Left lung (tissue), 10 donors: ENCODE results near the gene RAX. TPM values are rescaled to one million over a fixed set of nuclear protein-coding genes. Genes with fewer than 3 reads are reported as not detected.

ENCODE experiments used
- ATAC-seq: fragments of 200-7000 bp; cut with Tn5 transposase; one replicate; pipeline ENCODE4 v1.9.1; 2020; ENCODE audit warnings: moderate library complexity
- DNase-seq, 4 donors: peaks; one replicate each; pipeline ENCODE4 v3.0.0-alpha.2; 2013 to 2020
- H3K27ac ChIP-seq, 2 donors: fragments of 200-600 bp; sonication (generic) in 1 of 2; one replicate each; pipeline versions ENCODE4 v1.5.0 to v1.8.0; 2020 to 2021
- H3K27me3 ChIP-seq, 2 donors: fragments of 200-600 bp; sonication (generic) in 1 of 2; one replicate each; pipeline versions ENCODE4 v1.5.0 to v1.8.0; 2020 to 2021
- H3K36me3 ChIP-seq, 2 donors: fragments of 200-600 bp; sonication (generic) in 1 of 2; one replicate each; pipeline versions ENCODE4 v1.5.0 to v1.8.0; 2020 to 2021
- H3K4me1 ChIP-seq, 2 donors: fragments of 200-600 bp; one replicate each; pipeline ENCODE4 v1.8.0; 2021
- H3K4me3 ChIP-seq, 2 donors: fragments of 200-600 bp; sonication (generic) in 1 of 2; one replicate each; pipeline versions ENCODE4 v1.5.0 to v1.8.0; 2020 to 2021; ENCODE audit warnings: mild to moderate bottlenecking in 1 of 2
- H3K9me3 ChIP-seq, 2 donors: fragments of 200-600 bp; sonication (generic) in 1 of 2; one replicate each; pipeline versions ENCODE4 v1.5.0 to v1.8.0; 2020 to 2021
- intact Hi-C, 2 donors: fragments of 100-400 bp; cut with DNase I; formaldehyde crosslinking; loops; one replicate each; pipeline versions ENCODE4 v1.11.2 to v1.14.2; 2022
- polyA plus RNA-seq, 6 donors: library from polyadenylated mRNA; unstranded; fragments of 120-200 nt; gene quantifications; one replicate each; pipeline ENCODE4 v1.2.1, GENCODE V29; 2013; ENCODE audit not compliant: insufficient read length in 6 of 6
- total RNA-seq, 2 donors: library from RNA; stranded (reverse); fragmentation: NEBNext Ultra II Directional; extraction: Animal tissue kit (Norgen Biotek cat#: 25700); gene quantifications; one replicate each; pipeline ENCODE4 v1.2.1, GENCODE V29; 2021
- TF ChIP-seq, protein P1 (sequence below), 2 donors: fragments of 200-600 bp; sonication (generic) in 1 of 2; IDR thresholded peaks; one replicate each; pipeline versions ENCODE4 v1.5.0 to v1.8.0; 2021; ENCODE audit warnings: antibody characterized with exemption in 2 of 2
- donor health status: DM: no; HTN: yes; CAD: no.
- donor health status: DM: no; HTN: no; CAD: no.

Gene RAX
- total and polyA plus RNA-seq, 8 donors = not detected

DNA sequence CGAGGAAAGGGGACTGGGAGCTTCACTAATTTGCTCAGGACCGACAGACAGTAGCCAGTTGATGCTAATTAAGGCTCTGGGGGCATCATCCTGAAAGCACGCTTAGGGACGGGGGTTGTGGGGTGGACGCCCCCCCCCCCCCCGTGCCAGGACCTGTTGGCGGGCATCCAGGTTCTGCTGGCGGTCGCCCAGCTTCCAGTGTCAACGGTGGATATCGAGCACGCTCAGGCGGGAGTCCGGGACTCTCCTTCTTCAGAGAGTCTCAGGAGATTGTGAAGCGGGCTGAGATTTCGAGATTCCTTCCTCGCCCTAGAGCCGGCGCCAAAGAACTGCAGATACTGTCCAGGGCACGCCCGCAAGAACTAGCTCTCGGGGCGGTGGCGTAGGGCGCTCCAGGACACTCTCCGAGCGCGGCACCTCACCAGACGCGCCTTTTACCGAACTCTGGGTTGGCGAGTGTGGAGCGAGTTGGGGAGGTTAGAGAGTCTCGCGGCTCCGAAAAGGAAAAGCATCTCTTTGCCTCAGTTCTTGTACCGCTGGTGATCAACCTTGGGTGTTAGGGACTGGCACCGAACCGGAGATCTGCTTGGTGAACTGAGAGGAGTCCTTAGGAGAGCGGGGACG, 5.6 kb downstream of the RAX start:
- H3K4me3 ChIP-seq = no peak overlapping the region
- peaks cover 95 to 99% of the 10 kb centered on the region in 2 donors for H3K27me3 ChIP-seq
- peaks cover 4 to 33% of the 10 kb centered on the region in 2 donors for H3K4me1 ChIP-seq
- no peaks in the 10 kb centered on the region for H3K36me3 ChIP-seq
- TF ChIP-seq, protein P1, sequence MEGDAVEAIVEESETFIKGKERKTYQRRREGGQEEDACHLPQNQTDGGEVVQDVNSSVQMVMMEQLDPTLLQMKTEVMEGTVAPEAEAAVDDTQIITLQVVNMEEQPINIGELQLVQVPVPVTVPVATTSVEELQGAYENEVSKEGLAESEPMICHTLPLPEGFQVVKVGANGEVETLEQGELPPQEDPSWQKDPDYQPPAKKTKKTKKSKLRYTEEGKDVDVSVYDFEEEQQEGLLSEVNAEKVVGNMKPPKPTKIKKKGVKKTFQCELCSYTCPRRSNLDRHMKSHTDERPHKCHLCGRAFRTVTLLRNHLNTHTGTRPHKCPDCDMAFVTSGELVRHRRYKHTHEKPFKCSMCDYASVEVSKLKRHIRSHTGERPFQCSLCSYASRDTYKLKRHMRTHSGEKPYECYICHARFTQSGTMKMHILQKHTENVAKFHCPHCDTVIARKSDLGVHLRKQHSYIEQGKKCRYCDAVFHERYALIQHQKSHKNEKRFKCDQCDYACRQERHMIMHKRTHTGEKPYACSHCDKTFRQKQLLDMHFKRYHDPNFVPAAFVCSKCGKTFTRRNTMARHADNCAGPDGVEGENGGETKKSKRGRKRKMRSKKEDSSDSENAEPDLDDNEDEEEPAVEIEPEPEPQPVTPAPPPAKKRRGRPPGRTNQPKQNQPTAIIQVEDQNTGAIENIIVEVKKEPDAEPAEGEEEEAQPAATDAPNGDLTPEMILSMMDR (IDR thresholded peaks at IDR 0.05) = no peak
- no peak overlapping the region for H3K27ac ChIP-seq
- intact Hi-C loops = no loop called here
- ATAC-seq = no peak
- H3K9me3 ChIP-seq = no peaks in the 10 kb centered on the region
- no peak for DNase-seq

DNA sequence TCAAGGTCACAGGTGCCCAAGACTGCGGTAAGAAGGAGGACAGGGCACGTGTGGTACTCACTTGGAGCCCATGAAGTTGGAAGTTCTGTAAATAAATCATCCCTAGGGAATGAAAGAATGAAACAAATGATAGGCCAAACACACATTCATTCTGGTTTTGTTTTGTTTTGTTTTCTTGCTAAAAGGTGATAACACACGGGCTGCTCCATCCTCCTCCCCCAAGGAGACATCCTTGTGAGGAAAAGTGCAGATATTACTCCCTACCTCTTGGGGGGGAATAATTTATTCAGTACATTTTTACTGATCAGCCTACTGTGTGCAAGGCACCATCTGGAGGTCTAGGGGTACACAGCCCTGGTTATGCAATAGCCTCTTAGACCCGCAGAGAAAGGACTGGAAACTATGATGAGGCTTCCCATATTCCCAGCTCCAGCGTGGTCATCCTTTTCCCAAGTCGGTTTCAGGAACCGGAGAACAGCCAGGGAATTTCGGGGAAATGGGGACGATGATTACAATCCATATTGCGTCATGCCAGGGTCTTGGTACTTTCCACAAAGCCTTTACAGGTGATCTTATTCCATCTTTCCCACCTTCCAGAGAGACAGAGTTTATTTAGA, 6.3 kb downstream of the RAX start:
- H3K4me3 ChIP-seq = no peak overlapping the region
- TF ChIP-seq, protein P1 (IDR thresholded peaks at IDR 0.05) = no peak
- peaks cover 89 to 98% of the 10 kb centered on the region in 2 donors for H3K27me3 ChIP-seq
- H3K4me1 ChIP-seq = peaks cover 4 to 27% of the 10 kb centered on the region in 2 donors
- intact Hi-C loops = no loop called here
- ATAC-seq = no peak
- H3K36me3 ChIP-seq = no peaks in the 10 kb centered on the region
- no peak for DNase-seq
- H3K9me3 ChIP-seq = no peaks in the 10 kb centered on the region
- H3K27ac ChIP-seq = no peak overlapping the region

DNA sequence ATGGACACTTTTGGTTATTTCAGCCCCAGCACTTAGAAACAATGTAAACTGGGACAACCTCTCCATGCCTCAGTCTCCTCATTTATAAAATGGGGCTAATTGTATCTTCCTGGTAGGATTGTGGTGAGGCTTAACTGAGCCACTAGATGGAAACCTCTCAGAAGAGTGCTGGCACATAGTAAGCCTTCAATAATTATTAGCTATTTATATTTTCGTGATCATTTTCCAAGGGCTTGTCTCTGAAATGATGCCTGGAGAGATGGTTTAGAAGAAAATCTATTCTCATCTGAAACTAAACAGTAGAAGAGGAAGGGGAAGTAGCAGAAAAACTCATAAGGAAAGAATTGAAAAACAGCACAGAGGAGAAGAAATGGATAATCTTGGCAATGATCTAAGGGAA, 6.8 kb downstream of the RAX start:
- peaks cover 4 to 25% of the 10 kb centered on the region in 2 donors for H3K4me1 ChIP-seq
- H3K36me3 ChIP-seq = no peaks in the 10 kb centered on the region
- no peak overlapping the region for H3K27ac ChIP-seq
- no peak overlapping the region for H3K4me3 ChIP-seq
- H3K9me3 ChIP-seq = no peaks in the 10 kb centered on the region
- DNase-seq (no peak), ATAC-seq (no peak)
- intact Hi-C loops = no loop called here
- H3K27me3 ChIP-seq = peaks cover 83 to 98% of the 10 kb centered on the region in 2 donors
- TF ChIP-seq, protein P1 (IDR thresholded peaks at IDR 0.05) = no peak

DNA sequence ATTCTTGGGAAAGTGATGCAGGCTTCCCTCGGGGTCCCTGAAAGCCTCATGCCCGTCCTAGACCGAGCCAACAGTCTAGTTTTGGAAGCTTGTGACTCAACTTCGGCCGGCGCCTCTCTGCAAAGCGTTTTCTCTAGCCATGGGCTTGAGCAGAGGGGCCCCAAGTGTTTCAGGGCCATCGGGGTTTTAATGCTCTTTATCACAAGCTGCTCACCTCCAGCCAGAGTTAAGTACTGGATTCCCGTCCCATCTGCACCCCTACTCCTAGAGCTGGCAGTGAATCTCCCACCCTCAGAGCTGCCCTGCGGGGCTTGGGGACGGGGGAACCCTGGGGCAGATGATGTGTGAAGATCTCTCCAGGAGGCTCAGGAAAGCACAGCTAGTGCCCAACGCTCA, 7.3 kb downstream of the RAX start:
- Histone ChIP-seq H3K27me3 (peaks cover 78 to 94% of the 10 kb centered on the region in 2 donors), H3K4me1 (peaks cover 4 to 25% of the 10 kb centered on the region in 2 donors), H3K9me3 (no peaks in the 10 kb centered on the region), H3K36me3 (no peaks in the 10 kb centered on the region), H3K27ac (no peak overlapping the region), H3K4me3 (no peak overlapping the region)
- ATAC-seq = no peak
- intact Hi-C loops = no loop called here
- no peak for DNase-seq
- TF ChIP-seq, protein P1 (IDR thresholded peaks at IDR 0.05) = no peak

DNA sequence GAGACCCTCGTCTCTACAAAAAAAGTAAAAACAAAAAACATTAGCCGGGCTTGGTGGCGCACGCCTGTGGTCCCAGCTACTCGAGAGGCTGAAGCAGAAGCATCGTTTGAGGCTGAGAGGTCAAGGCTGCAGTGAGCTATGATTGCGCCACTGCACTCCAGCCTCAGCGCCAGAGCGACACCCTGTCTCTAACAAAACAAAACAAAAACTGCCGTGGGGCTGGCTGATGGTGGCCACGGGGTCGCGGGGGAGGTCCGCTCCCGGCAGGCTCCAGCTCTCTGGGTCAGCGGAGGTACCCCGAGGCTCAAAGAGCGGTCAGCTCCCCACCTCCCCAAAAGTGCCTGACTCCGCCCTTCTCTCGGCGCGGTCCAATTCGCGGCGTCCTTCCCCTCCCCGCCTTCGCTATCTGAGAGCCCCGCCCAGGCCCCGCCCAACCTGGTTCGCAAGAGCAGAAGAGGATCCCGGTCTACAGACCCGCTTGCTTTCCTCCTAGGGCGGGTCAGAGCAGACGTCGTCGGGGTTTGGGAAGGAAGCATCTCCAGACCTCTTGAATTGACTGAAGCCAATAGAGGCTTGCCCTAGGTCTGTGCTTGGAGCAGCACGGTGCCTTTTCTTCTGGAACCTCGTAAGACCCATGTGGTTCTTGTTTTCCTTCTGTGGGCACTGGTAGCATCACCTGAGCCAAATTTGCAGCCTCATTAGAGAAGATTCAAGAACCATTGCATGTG, 7.8 kb downstream of the RAX start:
- TF ChIP-seq, protein P1 (IDR thresholded peaks at IDR 0.05) = no peak
- peaks cover 4 to 25% of the 10 kb centered on the region in 2 donors for H3K4me1 ChIP-seq
- H3K36me3 ChIP-seq = no peaks in the 10 kb centered on the region
- no peaks in the 10 kb centered on the region for H3K9me3 ChIP-seq
- peak in 1 of 4 donors; percentile 83 for DNase-seq
- ATAC-seq = peak; percentile 16
- H3K27ac ChIP-seq = no peak overlapping the region
- intact Hi-C loops = no loop called here
- peak overlapping the region in 1 of 2 donors; percentile 21 for H3K4me3 ChIP-seq
- peaks cover 73 to 88% of the 10 kb centered on the region in 2 donors for H3K27me3 ChIP-seq
